ENCODE data around the gene TAS2R60. TPM values are rescaled to one million over a fixed set of nuclear protein-coding genes. Genes with fewer than 3 reads are reported as not detected.
A peak's percentile ranks its signal among the peaks of the same experiment; 100 is the strongest.
"Not testable (repeated sequence)": the region's sequence is repeated elsewhere in the genome, so short reads cannot be mapped to it uniquely, and the experiment has no call there.

The TAS2R60 gene
- total RNA-seq, 5 donors from 2014 or later (not counting 1 experiment from before 2014, with no cell fraction given), result 0.38 to 2.4 (median 1.0) TPM; not detected in 1

DNA sequence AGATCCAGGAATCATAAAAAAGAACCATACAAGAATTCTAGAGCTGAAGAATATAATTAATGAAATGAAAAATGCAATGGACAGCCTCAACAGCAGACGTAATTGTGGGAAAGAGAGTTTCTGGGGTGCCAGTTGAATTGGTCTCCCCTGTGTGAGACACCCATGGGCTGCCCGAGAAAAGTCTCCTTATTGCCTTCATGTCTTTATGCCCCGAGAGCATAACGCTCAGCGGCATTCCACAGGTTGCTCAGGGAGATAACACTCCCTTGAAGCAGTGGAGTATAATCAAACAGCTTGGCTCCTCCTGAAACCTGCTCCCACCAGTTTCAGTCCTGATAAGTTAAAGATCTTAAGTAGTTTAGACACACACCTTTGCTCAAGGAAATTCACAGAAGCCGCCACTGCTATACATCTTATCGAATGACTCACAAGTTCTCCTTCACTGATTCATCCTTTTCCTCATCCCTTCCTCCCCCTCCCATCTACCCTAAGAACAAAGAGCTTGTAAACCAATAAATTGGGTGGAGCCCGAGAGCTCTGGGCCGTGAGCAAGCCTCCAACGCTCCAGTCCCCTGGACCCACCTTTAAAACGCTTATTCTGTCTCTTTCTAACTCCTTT is 28.9 kb downstream of the TAS2R60 start:
- WGBS (ENCODE audit: insufficient coverage), result 95% methylated on average over 6 of the region's 11 CpGs
- CTCF ChIA-PET, H3K27me3 Mint-ChIP-seq: not testable (repeated sequence)

DNA sequence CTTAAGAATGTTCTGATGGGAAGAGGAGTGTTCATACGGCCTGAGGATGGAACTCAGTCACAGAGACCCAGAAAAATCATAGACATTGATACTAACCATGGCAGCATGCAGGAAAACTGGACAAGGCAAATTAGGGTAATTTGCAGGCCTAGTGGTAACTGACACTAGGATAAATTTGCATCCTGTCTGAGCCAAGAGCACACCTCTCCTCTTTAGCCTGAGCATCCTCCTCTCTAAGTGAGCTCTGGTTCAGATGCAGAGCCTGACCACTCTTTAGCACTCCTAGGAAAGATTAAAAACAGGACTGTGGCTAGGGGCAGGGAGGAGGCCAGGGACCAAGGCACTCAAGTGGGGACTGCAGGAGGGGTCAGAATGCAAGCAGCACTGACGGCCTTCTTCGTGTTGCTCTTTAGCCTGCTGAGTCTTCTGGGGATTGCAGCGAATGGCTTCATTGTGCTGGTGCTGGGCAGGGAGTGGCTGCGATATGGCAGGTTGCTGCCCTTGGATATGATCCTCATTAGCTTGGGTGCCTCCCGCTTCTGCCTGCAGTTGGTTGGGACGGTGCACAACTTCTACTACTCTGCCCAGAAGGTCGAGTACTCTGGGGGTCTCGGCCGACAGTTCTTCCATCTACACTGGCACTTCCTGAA is 34.4 kb downstream of the TAS2R60 start, which contains the start of gene TAS2R41:
Gene TAS2R41 (plus strand): TSS at position 373 of the 650 bp plus-strand sequence. CDS start 0 bp downstream, at position 373.
- H3K4me3 Mint-ChIP-seq, result no peak within 1 kb of the TSS
- no peak within 1 kb of the TSS for H3K4me3 ChIP-seq (ENCODE audit: control insufficient read depth in 1 of 2, extremely low read depth in 1 of 2, low read length in 1 of 2)
- H3K4me1 Mint-ChIP-seq, result peaks cover 20 to 53% (median 24%) of the 10 kb centered on the region in 3 donors
- no peaks in the 10 kb centered on the region for H3K9me3 ChIP-seq
- ChIA-PET CTCF (no interaction called here), POLR2A (no interaction called here)
- DNase-seq (no peak), ATAC-seq (replicated peaks in 1 of 4) (no peak)
- H3K36me3 Mint-ChIP-seq, result no peaks in the 10 kb centered on the region
- H3K27me3 Mint-ChIP-seq, result no peaks in the 10 kb centered on the region
- peaks cover 0 to 3% (median 0%) of the 10 kb centered on the region in 3 donors for H3K9me3 Mint-ChIP-seq
- no peaks in the 10 kb centered on the region for H3K36me3 ChIP-seq (ENCODE audit: control insufficient read depth in 2 of 2, extremely low read depth in 1 of 2, insufficient read depth in 1 of 2, low read length in 1 of 2)
- no peak within 1 kb of the TSS for H3K27ac Mint-ChIP-seq
- 76% methylated on average over 9 of the region's 10 CpGs for WGBS (ENCODE audit: insufficient coverage)
- H3K27ac ChIP-seq (ENCODE audit: low read length), result no peak within 1 kb of the TSS
- H3K27me3 ChIP-seq (replicated peaks in 1 of 2; ENCODE audit: control insufficient read depth in 2 of 2, extremely low read depth in 1 of 2, insufficient read depth in 2 of 2, low read length in 1 of 2), result no peaks in the 10 kb centered on the region
- H3K4me1 ChIP-seq (ENCODE audit: control insufficient read depth in 1 of 2, extremely low read depth in 1 of 2, insufficient read depth in 2 of 2, low read length in 2 of 2), result peaks cover 0 to 6% of the 10 kb centered on the region in 2 experiments

More for the DNA sequence above, 28.9 kb downstream of the TAS2R60 start:
- ATAC-seq (replicated peaks in 1 of 4); DNase-seq; H3K9me3 ChIP-seq; H3K27me3 ChIP-seq (replicated peaks in 1 of 2; ENCODE audit: control insufficient read depth in 2 of 2, extremely low read depth in 1 of 2, insufficient read depth in 2 of 2, low read length in 1 of 2); H3K36me3 ChIP-seq (ENCODE audit: control insufficient read depth in 2 of 2, extremely low read depth in 1 of 2, insufficient read depth in 1 of 2, low read length in 1 of 2); H3K4me3 ChIP-seq (ENCODE audit: control insufficient read depth in 1 of 2, extremely low read depth in 1 of 2, low read length in 1 of 2); H3K4me3 Mint-ChIP-seq; POLR2A ChIA-PET; H3K27ac ChIP-seq (ENCODE audit: low read length); H3K4me1 ChIP-seq (ENCODE audit: control insufficient read depth in 1 of 2, extremely low read depth in 1 of 2, insufficient read depth in 2 of 2, low read length in 2 of 2): not testable (repeated sequence)
- Mint-ChIP-seq H3K27ac (peak overlapping the region in 1 of 2 donors; percentile 23), H3K4me1 (peaks cover 0 to 14% (median 4%) of the 10 kb centered on the region in 3 donors), H3K9me3 (peaks cover 0 to 13% (median 2%) of the 10 kb centered on the region in 3 donors), H3K36me3 (peaks cover 28% of the 10 kb centered on the region)

DNA sequence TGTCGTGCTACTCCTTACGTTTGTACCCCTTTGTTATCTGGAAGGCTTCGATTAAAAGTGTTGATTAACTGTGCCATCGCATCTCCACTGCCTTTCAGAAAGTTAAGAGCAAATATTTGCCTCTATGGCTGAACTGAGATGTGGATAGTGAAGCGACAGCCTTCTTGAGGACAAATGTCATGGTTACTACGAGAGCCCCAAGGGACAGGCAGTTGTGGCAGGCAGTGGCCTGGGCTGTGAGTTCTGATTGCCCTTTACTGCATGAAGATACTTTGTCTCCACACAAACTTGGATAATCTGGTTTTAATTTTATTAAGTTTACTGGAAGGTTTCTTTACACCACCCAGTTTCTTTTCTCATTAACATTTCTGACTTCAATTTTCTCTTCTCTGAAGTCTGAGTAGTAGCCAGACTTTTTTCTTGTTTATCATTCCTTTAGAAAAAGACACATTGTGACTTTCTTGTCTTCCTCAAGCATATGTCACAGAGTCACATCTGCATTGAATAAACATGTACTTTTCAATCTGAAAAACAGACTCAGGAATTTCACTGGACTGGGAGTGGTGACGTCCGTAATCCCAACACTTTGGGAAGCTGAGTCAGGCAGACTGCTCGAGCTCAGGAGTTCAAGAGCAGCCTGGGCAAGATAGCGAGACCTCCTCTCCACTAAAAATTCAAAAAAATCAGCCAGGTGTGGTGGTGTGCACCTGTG is 36.0 kb downstream of the TAS2R60 start:
- Histone ChIP-seq H3K27me3 (replicated peaks in 1 of 2; ENCODE audit: control insufficient read depth in 2 of 2, extremely low read depth in 1 of 2, insufficient read depth in 2 of 2, low read length in 1 of 2) (no peaks in the 10 kb centered on the region), H3K27ac (ENCODE audit: low read length) (no peak overlapping the region), H3K4me1 (ENCODE audit: control insufficient read depth in 1 of 2, extremely low read depth in 1 of 2, insufficient read depth in 2 of 2, low read length in 2 of 2) (peaks cover 0 to 6% of the 10 kb centered on the region in 2 experiments), H3K9me3 (no peaks in the 10 kb centered on the region), H3K4me3 (ENCODE audit: control insufficient read depth in 1 of 2, extremely low read depth in 1 of 2, low read length in 1 of 2) (no peak overlapping the region), H3K36me3 (ENCODE audit: control insufficient read depth in 2 of 2, extremely low read depth in 1 of 2, insufficient read depth in 1 of 2, low read length in 1 of 2) (no peaks in the 10 kb centered on the region)
- Mint-ChIP-seq H3K9me3 (no peaks in the 10 kb centered on the region), H3K4me1 (peaks cover 20 to 42% (median 27%) of the 10 kb centered on the region in 3 donors), H3K27ac (no peak overlapping the region), H3K27me3 (no peaks in the 10 kb centered on the region), H3K4me3 (no peak overlapping the region), H3K36me3 (peaks cover 2% of the 10 kb centered on the region)
- POLR2A ChIA-PET, result no interaction called here
- 100% methylated on average over 2 of the region's 10 CpGs for WGBS (ENCODE audit: insufficient coverage)
- DNase-seq (no peak), ATAC-seq (replicated peaks in 1 of 4) (no peak)
- CTCF ChIA-PET, result no interaction called here

DNA sequence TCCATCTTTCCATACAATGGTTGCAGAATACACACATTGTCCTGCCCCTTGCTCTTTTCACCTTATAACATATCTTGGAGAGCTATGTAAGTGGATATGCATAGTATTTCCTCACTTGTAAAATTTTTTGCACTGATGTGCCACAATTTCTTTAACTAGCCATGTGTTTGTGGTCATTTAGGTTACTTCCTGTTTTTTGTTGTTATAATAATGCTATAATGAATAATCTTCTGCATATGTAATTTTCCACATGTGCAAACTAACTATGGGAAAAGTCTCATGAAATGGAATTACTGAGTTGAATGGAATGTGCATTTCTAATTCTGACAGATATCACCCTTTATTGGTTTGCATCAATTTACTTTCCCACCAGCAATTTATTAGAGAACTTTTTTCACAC is 37.2 kb downstream of the TAS2R60 start:
- Histone ChIP-seq H3K27ac (ENCODE audit: low read length) (no peak overlapping the region), H3K4me1 (ENCODE audit: control insufficient read depth in 1 of 2, extremely low read depth in 1 of 2, insufficient read depth in 2 of 2, low read length in 2 of 2) (peaks cover 0 to 6% of the 10 kb centered on the region in 2 experiments), H3K4me3 (ENCODE audit: control insufficient read depth in 1 of 2, extremely low read depth in 1 of 2, low read length in 1 of 2) (no peak overlapping the region), H3K36me3 (ENCODE audit: control insufficient read depth in 2 of 2, extremely low read depth in 1 of 2, insufficient read depth in 1 of 2, low read length in 1 of 2) (no peaks in the 10 kb centered on the region), H3K9me3 (no peaks in the 10 kb centered on the region), H3K27me3 (replicated peaks in 1 of 2; ENCODE audit: control insufficient read depth in 2 of 2, extremely low read depth in 1 of 2, insufficient read depth in 2 of 2, low read length in 1 of 2) (no peaks in the 10 kb centered on the region)
- no peak overlapping the region for H3K27ac Mint-ChIP-seq
- peaks cover 8% of the 10 kb centered on the region for H3K36me3 Mint-ChIP-seq
- ATAC-seq (replicated peaks in 1 of 4) (no peak), DNase-seq (no peak)
- H3K4me1 Mint-ChIP-seq, result peaks cover 20 to 41% (median 27%) of the 10 kb centered on the region in 3 donors
- H3K4me3 Mint-ChIP-seq, result no peak overlapping the region
- no peaks in the 10 kb centered on the region for H3K9me3 Mint-ChIP-seq
- H3K27me3 Mint-ChIP-seq, result no peaks in the 10 kb centered on the region
- CTCF ChIA-PET, result no interaction called here
- POLR2A ChIA-PET, result no interaction called here

GRCh38 chr7:143484119-143484518 is 40.9 kb downstream of the TAS2R60 start:
- Mint-ChIP-seq H3K27me3 (no peaks in the 10 kb centered on the region), H3K36me3 (peaks cover 28% of the 10 kb centered on the region), H3K4me3 (no peak overlapping the region), H3K27ac (no peak overlapping the region), H3K4me1 (peaks cover 20 to 28% (median 23%) of the 10 kb centered on the region in 3 donors), H3K9me3 (no peaks in the 10 kb centered on the region)
- CTCF ChIA-PET, result no interaction called here
- no peaks in the 10 kb centered on the region for H3K9me3 ChIP-seq
- no peaks in the 10 kb centered on the region for H3K27me3 ChIP-seq (replicated peaks in 1 of 2; ENCODE audit: control insufficient read depth in 2 of 2, extremely low read depth in 1 of 2, insufficient read depth in 2 of 2, low read length in 1 of 2)
- no peak overlapping the region for H3K4me3 ChIP-seq (ENCODE audit: control insufficient read depth in 1 of 2, extremely low read depth in 1 of 2, low read length in 1 of 2)
- DNase-seq (no peak), ATAC-seq (replicated peaks in 1 of 4) (no peak)
- no CpG with 5 or more reads among the region's 3 CpGs for WGBS (ENCODE audit: insufficient coverage)
- no peak overlapping the region for H3K27ac ChIP-seq (ENCODE audit: low read length)
- POLR2A ChIA-PET, result no interaction called here
- no peaks in the 10 kb centered on the region for H3K36me3 ChIP-seq (ENCODE audit: control insufficient read depth in 2 of 2, extremely low read depth in 1 of 2, insufficient read depth in 1 of 2, low read length in 1 of 2)
- H3K4me1 ChIP-seq (ENCODE audit: control insufficient read depth in 1 of 2, extremely low read depth in 1 of 2, insufficient read depth in 2 of 2, low read length in 2 of 2), result peaks cover 0 to 6% of the 10 kb centered on the region in 2 experiments

GRCh38 chr7:143485094-143485493 is 41.8 kb downstream of the TAS2R60 start:
- DNase-seq (no peak), ATAC-seq (replicated peaks in 1 of 4) (no peak)
- Histone ChIP-seq H3K9me3 (no peaks in the 10 kb centered on the region), H3K27me3 (replicated peaks in 1 of 2; ENCODE audit: control insufficient read depth in 2 of 2, extremely low read depth in 1 of 2, insufficient read depth in 2 of 2, low read length in 1 of 2) (no peaks in the 10 kb centered on the region), H3K4me1 (ENCODE audit: control insufficient read depth in 1 of 2, extremely low read depth in 1 of 2, insufficient read depth in 2 of 2, low read length in 2 of 2) (peaks cover 0 to 6% of the 10 kb centered on the region in 2 experiments), H3K36me3 (ENCODE audit: control insufficient read depth in 2 of 2, extremely low read depth in 1 of 2, insufficient read depth in 1 of 2, low read length in 1 of 2) (no peaks in the 10 kb centered on the region), H3K4me3 (ENCODE audit: control insufficient read depth in 1 of 2, extremely low read depth in 1 of 2, low read length in 1 of 2) (no peak overlapping the region), H3K27ac (ENCODE audit: low read length) (no peak overlapping the region)
- CTCF ChIA-PET, result no interaction called here
- Mint-ChIP-seq H3K9me3 (no peaks in the 10 kb centered on the region), H3K27ac (no peak overlapping the region), H3K27me3 (no peaks in the 10 kb centered on the region), H3K4me1 (peaks cover 18 to 25% (median 22%) of the 10 kb centered on the region in 3 donors), H3K4me3 (no peak overlapping the region), H3K36me3 (peaks cover 34% of the 10 kb centered on the region)
- POLR2A ChIA-PET, result interaction anchor here in 1 of 2 donors (0.7 kb wide), 1 partner anchor 984 kb away, joined by 3 read pairs; no protein-coding TSS in a partner anchor
